ENCODE data around the gene OR1J1.

- TF ChIP-seq, protein P1, sequence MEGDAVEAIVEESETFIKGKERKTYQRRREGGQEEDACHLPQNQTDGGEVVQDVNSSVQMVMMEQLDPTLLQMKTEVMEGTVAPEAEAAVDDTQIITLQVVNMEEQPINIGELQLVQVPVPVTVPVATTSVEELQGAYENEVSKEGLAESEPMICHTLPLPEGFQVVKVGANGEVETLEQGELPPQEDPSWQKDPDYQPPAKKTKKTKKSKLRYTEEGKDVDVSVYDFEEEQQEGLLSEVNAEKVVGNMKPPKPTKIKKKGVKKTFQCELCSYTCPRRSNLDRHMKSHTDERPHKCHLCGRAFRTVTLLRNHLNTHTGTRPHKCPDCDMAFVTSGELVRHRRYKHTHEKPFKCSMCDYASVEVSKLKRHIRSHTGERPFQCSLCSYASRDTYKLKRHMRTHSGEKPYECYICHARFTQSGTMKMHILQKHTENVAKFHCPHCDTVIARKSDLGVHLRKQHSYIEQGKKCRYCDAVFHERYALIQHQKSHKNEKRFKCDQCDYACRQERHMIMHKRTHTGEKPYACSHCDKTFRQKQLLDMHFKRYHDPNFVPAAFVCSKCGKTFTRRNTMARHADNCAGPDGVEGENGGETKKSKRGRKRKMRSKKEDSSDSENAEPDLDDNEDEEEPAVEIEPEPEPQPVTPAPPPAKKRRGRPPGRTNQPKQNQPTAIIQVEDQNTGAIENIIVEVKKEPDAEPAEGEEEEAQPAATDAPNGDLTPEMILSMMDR (IDR thresholded peaks at IDR 0.05; ENCODE audit: insufficient read depth, low read length), result no peak
- no peak for TF ChIP-seq POLR2AphosphoS5 (IDR thresholded peaks at IDR 0.05; ENCODE audit: low read depth)
These were observed 48.9 kb upstream of the OR1J1 start for GRCh38 chr9:122526602-122527001.
